IgD-negative memory B cell (primary cell): ENCODE data around the gene KCNQ1. TPM values are rescaled to one million over a fixed set of nuclear protein-coding genes. Genes with fewer than 3 reads are reported as not detected.
A peak's percentile ranks its signal among the peaks of the same experiment; 100 is the strongest.

Experiments
- H3K27ac Mint-ChIP-seq, 3 donors: one replicate each; pipeline ENCODE4 v1.8.0; 2020 to 2022; ENCODE audit warnings: mild to moderate bottlenecking in 3 of 3, mixed read lengths in 3 of 3, moderate library complexity in 1 of 3
- H3K27me3 Mint-ChIP-seq: one replicate; pipeline ENCODE4 v1.8.0; 2021; ENCODE audit warnings: mixed read lengths
- H3K36me3 Mint-ChIP-seq: one replicate; pipeline ENCODE4 v1.8.0; 2020; ENCODE audit warnings: mild to moderate bottlenecking, mixed read lengths
- H3K4me1 Mint-ChIP-seq, 3 donors: one replicate each; pipeline ENCODE4 v1.8.0; 2020 to 2022; ENCODE audit warnings: mixed read lengths in 3 of 3, mild to moderate bottlenecking in 1 of 3
- H3K4me3 Mint-ChIP-seq, 4 donors: one replicate each; pipeline ENCODE4 v1.8.0; 2020 to 2022; ENCODE audit warnings: mild to moderate bottlenecking in 4 of 4, mixed read lengths in 4 of 4, moderate library complexity in 3 of 4
- H3K9me3 Mint-ChIP-seq, 3 donors: one replicate each; pipeline ENCODE4 v1.8.0; 2020 to 2021; ENCODE audit warnings: mixed read lengths in 3 of 3, mild to moderate bottlenecking in 1 of 3
- polyA plus RNA-seq: library from polyadenylated mRNA; unstranded; fragments of 300-500 nt; fragmentation: Illumina TruSeq; gene quantifications from one replicate; pipeline ENCODE4 v1.2.3, GENCODE V29; 2021

KCNQ1 gene
- polyA plus RNA-seq, 1 donor from 2014 or later = 20.5 TPM

- Mint-ChIP-seq H3K4me1 (peaks cover 2 to 10% (median 4%) of the 10 kb centered on the region in 3 donors), H3K36me3 (peaks cover 11% of the 10 kb centered on the region), H3K9me3 (peaks cover 2 to 8% (median 5%) of the 10 kb centered on the region in 3 donors), H3K27me3 (no peaks in the 10 kb centered on the region), H3K27ac (no peak overlapping the region), H3K4me3 (peak overlapping the region in 1 of 4 donors; percentile 66)
Measured at GRCh38 chr11:2812371-2812991, 367.7 kb downstream of the KCNQ1 start.

- Mint-ChIP-seq H3K36me3 (peaks cover 13% of the 10 kb centered on the region), H3K4me1 (peaks cover 2 to 10% (median 4%) of the 10 kb centered on the region in 3 donors), H3K4me3 (peak overlapping the region in 1 of 4 donors; percentile 38), H3K9me3 (peaks cover 4 to 11% (median 8%) of the 10 kb centered on the region in 3 donors), H3K27ac (no peak overlapping the region), H3K27me3 (no peaks in the 10 kb centered on the region)
Measured at GRCh38 chr11:2813141-2813908, 368.5 kb downstream of the KCNQ1 start.

DNA sequence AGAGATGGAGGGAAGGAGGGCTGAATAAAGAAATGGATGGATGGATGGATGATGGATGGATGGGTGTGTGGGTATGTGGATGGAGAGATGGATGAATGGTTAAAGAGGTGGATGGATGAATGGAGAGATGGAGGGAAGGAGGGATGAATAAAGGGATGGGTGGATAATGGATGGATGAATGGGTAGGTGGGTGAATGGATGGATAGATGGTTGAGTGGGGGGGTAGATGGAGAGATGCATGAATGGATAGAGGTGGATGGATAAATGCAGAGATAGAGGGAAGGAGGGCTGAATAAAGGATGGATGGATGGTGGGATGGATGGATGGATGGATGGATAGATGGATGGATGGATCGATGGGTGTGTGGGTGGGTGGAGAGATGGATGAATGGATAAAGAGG, 369.2 kb downstream of the KCNQ1 start:
- peak overlapping the region in 1 of 3 donors; percentile 4 for H3K27ac Mint-ChIP-seq
- H3K4me3 Mint-ChIP-seq = no peak overlapping the region
- H3K36me3 Mint-ChIP-seq = peaks cover 17% of the 10 kb centered on the region
- H3K4me1 Mint-ChIP-seq = peaks cover 2 to 10% (median 4%) of the 10 kb centered on the region in 3 donors
- no peaks in the 10 kb centered on the region for H3K27me3 Mint-ChIP-seq
- H3K9me3 Mint-ChIP-seq = peaks cover 5 to 13% (median 13%) of the 10 kb centered on the region in 3 donors

DNA sequence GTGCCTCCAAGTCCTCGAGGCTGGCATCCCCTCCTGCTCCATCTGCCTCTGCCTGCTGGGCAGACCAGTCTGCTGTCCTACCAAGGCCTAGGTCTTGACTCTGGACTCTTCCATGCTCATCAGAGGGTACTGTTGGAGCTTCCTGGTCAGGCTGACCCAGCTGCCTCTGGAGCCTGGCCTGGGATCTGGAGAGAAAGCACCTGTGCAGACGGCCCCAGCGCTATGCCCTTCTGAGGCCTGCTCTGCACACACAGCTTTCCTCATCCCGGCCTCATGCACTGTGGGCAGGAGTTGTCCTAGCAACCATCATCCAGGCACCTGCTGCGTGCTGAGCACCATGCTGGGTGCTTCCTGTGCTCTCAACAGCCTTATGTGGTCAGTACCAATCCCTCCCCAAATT, 369.9 kb downstream of the KCNQ1 start:
- H3K27me3 Mint-ChIP-seq = no peaks in the 10 kb centered on the region
- H3K9me3 Mint-ChIP-seq = peaks cover 6 to 20% (median 14%) of the 10 kb centered on the region in 3 donors
- H3K4me3 Mint-ChIP-seq = no peak overlapping the region
- H3K36me3 Mint-ChIP-seq = peaks cover 18% of the 10 kb centered on the region
- H3K27ac Mint-ChIP-seq = no peak overlapping the region
- H3K4me1 Mint-ChIP-seq = peaks cover 2 to 5% (median 4%) of the 10 kb centered on the region in 3 donors

DNA sequence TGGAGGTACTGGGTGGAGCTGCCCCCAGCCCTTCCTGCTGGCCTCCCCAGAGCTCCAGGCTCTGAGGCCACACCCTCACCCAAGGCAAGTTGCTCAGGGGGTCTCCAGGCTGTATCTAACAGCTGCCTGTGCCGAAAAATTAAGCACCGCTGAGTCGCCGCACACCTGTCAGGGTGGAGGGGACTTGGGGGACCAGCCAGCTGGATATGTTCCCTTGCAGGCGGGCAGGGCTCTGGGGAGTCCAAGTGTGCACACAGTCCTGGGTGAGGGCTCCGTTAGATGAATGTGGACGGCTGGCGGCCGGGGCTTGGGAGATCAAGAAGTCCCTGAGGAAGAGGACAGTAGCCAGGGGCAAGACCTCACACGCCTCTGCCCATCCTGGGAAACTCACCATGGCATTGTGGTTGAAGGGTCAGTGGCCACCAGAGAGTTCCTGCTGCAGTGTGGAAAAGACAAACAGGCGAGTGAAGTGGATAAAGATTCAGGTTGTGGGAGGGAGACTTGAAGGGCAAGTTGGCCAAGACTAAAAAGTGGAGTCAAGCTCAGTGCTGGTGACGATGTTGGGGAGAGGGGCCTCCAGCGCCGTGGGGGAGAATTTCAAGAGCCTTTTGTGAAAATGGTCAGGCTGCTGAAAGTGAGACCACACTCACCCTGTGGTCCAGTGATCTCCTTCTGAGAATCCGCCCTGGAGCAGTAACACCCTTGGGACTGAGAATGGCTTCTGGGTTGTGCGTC, 371.1 kb downstream of the KCNQ1 start:
- H3K27ac Mint-ChIP-seq = no peak overlapping the region
- no peaks in the 10 kb centered on the region for H3K27me3 Mint-ChIP-seq
- H3K9me3 Mint-ChIP-seq = peaks cover 6 to 23% (median 19%) of the 10 kb centered on the region in 3 donors
- H3K4me3 Mint-ChIP-seq = peak overlapping the region in 2 of 4 donors; percentile 16 to 55
- peaks cover 0 to 4% (median under 1%) of the 10 kb centered on the region in 3 donors for H3K4me1 Mint-ChIP-seq
- H3K36me3 Mint-ChIP-seq = peaks cover 19% of the 10 kb centered on the region

DNA sequence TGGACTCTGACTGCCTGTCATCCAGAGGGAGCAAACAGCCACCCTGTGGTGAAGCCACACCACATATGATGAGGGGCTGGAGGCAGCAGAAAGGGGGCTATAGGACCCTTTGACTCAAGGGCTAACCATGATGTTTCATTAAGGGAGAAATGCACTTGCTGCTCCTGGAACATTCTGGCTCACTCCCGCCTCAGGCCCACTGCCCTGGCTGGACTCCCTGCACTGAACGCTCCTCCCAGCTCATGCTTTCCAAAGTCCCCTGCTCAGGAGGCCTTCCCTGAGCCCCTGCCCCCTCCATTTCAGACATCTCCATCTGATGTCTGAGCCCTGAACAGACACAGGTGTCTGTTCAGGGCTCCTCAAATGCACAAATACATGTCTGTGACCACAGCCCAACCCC, 371.7 kb downstream of the KCNQ1 start:
- Mint-ChIP-seq H3K27ac (no peak overlapping the region), H3K36me3 (peaks cover 19% of the 10 kb centered on the region), H3K9me3 (peaks cover 6 to 23% (median 21%) of the 10 kb centered on the region in 3 donors), H3K4me1 (peaks cover 0 to 4% (median 0%) of the 10 kb centered on the region in 3 donors), H3K4me3 (peak overlapping the region in 1 of 4 donors; percentile 55), H3K27me3 (no peaks in the 10 kb centered on the region)

DNA sequence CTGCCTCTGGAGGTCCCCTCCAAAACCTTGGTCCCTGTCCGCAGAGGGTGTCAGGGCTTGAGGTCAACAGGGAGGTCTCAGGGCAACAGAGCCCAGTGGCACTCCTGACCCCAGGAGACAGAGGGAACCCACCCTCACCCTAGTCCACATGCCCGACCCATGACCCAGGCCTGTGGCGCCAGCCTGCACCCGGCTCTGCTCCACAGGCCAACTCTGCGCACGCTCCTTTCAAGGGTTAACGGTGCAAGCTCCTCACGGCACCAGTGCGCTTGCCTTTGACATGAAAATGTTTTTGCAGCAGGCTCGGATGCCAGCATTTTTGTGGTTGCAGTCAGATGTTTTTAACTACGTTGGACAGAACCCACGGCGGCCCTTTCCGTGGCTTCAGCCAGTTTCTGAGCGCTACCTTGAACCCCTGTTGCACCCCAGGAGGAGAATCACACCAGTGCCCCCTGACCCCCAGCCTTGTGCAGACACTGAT, 372.2 kb downstream of the KCNQ1 start:
- peaks cover 21% of the 10 kb centered on the region for H3K36me3 Mint-ChIP-seq

DNA sequence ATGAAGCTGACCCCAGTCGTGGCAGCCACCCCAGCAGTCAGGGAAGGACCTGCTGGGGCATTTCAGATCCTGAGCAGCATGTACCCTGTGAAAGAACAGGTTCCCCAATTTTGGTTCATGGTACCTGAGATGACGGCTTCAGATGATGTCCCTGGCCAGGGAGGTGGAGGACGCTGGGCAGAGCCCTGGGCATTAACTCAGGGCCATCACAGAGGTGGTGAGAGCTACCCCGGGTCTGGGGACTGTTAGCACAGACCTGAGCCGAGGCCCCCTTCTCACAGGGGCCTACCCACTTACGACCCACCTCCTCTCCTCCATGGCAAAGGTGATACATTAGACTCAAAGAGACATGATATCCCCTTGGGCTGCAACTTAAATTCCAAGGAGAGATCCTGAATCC, 372.6 kb downstream of the KCNQ1 start:
- peak overlapping the region in 1 of 3 donors; percentile 63 for H3K27ac Mint-ChIP-seq
- peaks cover 6 to 32% (median 25%) of the 10 kb centered on the region in 3 donors for H3K9me3 Mint-ChIP-seq
- H3K4me1 Mint-ChIP-seq = peaks cover 0 to 4% (median 0%) of the 10 kb centered on the region in 3 donors
- no peaks in the 10 kb centered on the region for H3K27me3 Mint-ChIP-seq
- peaks cover 22% of the 10 kb centered on the region for H3K36me3 Mint-ChIP-seq
- H3K4me3 Mint-ChIP-seq = no peak overlapping the region

More for the DNA sequence above, 372.2 kb downstream of the KCNQ1 start:
- Mint-ChIP-seq H3K27me3 (no peaks in the 10 kb centered on the region), H3K4me1 (peaks cover 0 to 4% (median 0%) of the 10 kb centered on the region in 3 donors), H3K27ac (no peak overlapping the region), H3K4me3 (no peak overlapping the region), H3K9me3 (peaks cover 6 to 27% (median 25%) of the 10 kb centered on the region in 3 donors)

DNA sequence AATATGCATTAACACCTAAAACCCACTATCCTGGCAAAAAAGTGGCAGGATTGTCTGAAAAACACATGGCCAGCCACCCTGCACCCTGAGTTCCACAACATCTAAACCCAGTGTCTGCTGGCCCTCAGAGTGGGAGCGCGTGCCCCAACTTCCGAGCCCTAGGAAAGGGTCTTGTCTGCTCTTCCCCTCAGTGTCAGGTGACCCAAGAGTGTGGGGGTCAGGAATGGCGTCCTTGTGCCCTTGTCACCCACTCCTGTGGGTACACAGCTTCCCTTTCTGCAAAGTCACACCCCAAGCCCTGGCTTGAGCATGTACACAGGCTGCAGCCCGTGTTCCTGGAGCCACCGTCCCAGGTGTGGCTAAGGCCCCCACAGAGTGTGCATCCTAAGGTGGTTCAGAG, 373.2 kb downstream of the KCNQ1 start:
- Mint-ChIP-seq H3K4me3 (no peak overlapping the region), H3K9me3 (peaks cover 6 to 32% (median 30%) of the 10 kb centered on the region in 3 donors), H3K36me3 (peaks cover 28% of the 10 kb centered on the region), H3K27ac (no peak overlapping the region), H3K4me1 (peaks cover 0 to 4% (median 0%) of the 10 kb centered on the region in 3 donors), H3K27me3 (no peaks in the 10 kb centered on the region)

- peaks cover 6 to 32% (median 30%) of the 10 kb centered on the region in 3 donors for H3K9me3 Mint-ChIP-seq
Measured at GRCh38 chr11:2818503-2818902, 373.7 kb downstream of the KCNQ1 start.

DNA sequence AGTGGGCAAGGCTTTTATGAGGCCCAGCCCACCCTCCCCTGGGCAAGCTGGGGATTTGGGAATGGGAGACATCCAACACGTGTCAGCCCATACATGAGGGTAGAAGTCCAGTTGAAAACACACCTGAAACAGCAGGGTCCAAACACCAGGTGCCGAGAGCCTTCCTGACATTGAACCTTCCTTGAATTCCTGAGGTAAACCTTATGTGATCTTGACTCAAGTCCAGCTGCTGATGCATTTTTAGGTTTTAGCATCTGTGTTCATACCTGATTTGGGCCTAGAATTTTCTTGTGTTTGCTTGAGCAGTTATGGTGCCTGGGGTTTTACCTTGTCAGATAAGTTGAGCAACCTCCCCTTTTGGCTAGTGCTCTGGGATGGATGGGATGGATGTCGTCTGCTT, 374.5 kb downstream of the KCNQ1 start:
- Mint-ChIP-seq H3K4me1 (peaks cover 0 to 3% (median 0%) of the 10 kb centered on the region in 3 donors), H3K9me3 (peaks cover 6 to 32% (median 27%) of the 10 kb centered on the region in 3 donors), H3K27ac (peak overlapping the region in 1 of 3 donors; percentile 88), H3K36me3 (peaks cover 33% of the 10 kb centered on the region), H3K4me3 (no peak overlapping the region), H3K27me3 (no peaks in the 10 kb centered on the region)

More at GRCh38 chr11:2818503-2818902, 373.7 kb downstream of the KCNQ1 start:
- H3K4me1 Mint-ChIP-seq = peaks cover 0 to 4% (median 0%) of the 10 kb centered on the region in 3 donors
- H3K36me3 Mint-ChIP-seq = peaks cover 29% of the 10 kb centered on the region
- H3K4me3 Mint-ChIP-seq = no peak overlapping the region
- H3K27me3 Mint-ChIP-seq = no peaks in the 10 kb centered on the region
- peak overlapping the region in 1 of 3 donors; percentile 88 for H3K27ac Mint-ChIP-seq

DNA sequence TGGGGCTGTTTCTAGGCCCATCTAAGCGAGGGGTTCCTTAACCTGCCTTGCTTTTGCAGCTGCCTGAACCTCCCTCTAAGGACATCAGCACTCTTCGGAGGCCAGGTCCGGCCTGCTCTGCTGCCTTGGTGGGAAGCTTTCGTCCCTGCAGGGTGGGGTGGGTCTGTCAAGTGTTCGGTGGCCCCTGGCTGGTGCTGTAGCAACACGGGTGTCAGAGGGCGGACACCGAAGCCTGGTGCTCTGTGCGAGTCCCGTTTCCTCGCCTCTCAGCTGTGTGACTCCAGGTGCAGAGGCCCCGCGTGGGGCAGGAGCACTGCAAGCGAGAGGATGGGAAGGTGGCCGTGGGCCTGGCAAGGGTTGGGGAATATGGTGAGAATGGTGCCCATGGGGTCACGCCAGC, 376.2 kb downstream of the KCNQ1 start:
- peaks cover 5 to 30% (median 24%) of the 10 kb centered on the region in 3 donors for H3K9me3 Mint-ChIP-seq
- H3K4me3 Mint-ChIP-seq = no peak overlapping the region
- peak overlapping the region in 1 of 3 donors; percentile 54 for H3K27ac Mint-ChIP-seq
- H3K4me1 Mint-ChIP-seq = peaks cover 0 to 2% (median 0%) of the 10 kb centered on the region in 3 donors
- peaks cover 30% of the 10 kb centered on the region for H3K36me3 Mint-ChIP-seq
- peaks cover 1% of the 10 kb centered on the region for H3K27me3 Mint-ChIP-seq

- H3K27ac Mint-ChIP-seq = peak overlapping the region in 1 of 3 donors; percentile 59
- peaks cover 4 to 27% (median 23%) of the 10 kb centered on the region in 3 donors for H3K9me3 Mint-ChIP-seq
- no peak overlapping the region for H3K4me3 Mint-ChIP-seq
- peaks cover 1% of the 10 kb centered on the region for H3K27me3 Mint-ChIP-seq
- H3K36me3 Mint-ChIP-seq = peaks cover 28% of the 10 kb centered on the region
- H3K4me1 Mint-ChIP-seq = peaks cover 0 to 2% (median 0%) of the 10 kb centered on the region in 3 donors
Measured at GRCh38 chr11:2821891-2822290, 377.1 kb downstream of the KCNQ1 start.

DNA sequence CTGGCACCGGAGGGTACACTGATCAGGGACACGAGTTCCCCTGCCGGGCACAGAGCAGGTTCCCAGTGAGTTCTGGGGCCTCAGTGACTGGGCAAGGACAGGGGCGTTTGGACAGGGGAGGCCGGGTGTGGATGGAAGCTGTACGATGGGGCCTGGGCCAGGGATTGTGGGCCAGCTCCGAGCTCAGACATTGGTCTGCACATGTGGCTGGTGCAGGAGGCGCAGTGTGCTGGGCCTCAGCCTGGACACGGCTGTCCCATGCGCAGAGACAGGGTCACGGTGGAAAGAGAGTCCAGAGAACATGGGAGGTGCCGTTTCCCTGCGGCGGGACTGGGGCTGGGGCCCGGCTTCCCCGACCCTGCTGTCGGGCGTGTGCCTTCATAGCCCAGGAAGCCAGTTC, 380.0 kb downstream of the KCNQ1 start:
- no peak overlapping the region for H3K4me3 Mint-ChIP-seq
- H3K36me3 Mint-ChIP-seq = peaks cover 28% of the 10 kb centered on the region
- no peak overlapping the region for H3K27ac Mint-ChIP-seq
- peaks cover 1% of the 10 kb centered on the region for H3K27me3 Mint-ChIP-seq
- peaks cover 0 to 2% (median 0%) of the 10 kb centered on the region in 3 donors for H3K4me1 Mint-ChIP-seq
- H3K9me3 Mint-ChIP-seq = peaks cover 9 to 26% (median 24%) of the 10 kb centered on the region in 3 donors
